ENCODE results near the gene NLRP3. TPM values are rescaled to one million over a fixed set of nuclear protein-coding genes. Genes with fewer than 3 reads are reported as not detected.
"Not testable (repeated sequence)": the region's sequence is repeated elsewhere in the genome, so short reads cannot be mapped to it uniquely, and the experiment has no call there.

Gene NLRP3
- total RNA-seq, 1 donor from 2014 or later = 0.44 TPM

DNA sequence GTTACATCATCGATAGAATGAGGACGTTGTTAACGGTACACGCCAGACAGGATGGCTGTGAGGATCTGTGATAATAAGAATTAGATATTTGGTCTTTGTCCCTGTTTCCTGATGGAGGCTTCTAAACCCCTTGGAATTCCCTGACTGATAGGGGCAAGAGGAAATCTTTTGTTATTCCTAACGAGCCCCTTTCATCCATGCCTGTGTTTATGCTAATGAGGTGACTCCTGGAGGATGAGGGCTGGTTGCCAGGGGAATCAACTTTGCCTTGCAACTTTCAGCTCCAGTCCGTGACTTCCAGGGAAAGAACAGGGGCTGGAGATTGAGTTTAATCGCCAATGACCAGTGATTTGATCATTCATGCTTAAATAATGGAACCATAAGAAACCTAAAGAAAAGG lies 39.3 kb upstream of the NLRP3 start:
- ChIA-PET CTCF (interaction anchor here (1.0 kb wide), 1 partner anchor 13 kb away, joined by 5 read pairs; no protein-coding TSS in a partner anchor), POLR2A (no interaction called here)
- DNase-seq (no peak), ATAC-seq (ENCODE audit: low read depth) (no peak)
- TF ChIP-seq, protein P1, sequence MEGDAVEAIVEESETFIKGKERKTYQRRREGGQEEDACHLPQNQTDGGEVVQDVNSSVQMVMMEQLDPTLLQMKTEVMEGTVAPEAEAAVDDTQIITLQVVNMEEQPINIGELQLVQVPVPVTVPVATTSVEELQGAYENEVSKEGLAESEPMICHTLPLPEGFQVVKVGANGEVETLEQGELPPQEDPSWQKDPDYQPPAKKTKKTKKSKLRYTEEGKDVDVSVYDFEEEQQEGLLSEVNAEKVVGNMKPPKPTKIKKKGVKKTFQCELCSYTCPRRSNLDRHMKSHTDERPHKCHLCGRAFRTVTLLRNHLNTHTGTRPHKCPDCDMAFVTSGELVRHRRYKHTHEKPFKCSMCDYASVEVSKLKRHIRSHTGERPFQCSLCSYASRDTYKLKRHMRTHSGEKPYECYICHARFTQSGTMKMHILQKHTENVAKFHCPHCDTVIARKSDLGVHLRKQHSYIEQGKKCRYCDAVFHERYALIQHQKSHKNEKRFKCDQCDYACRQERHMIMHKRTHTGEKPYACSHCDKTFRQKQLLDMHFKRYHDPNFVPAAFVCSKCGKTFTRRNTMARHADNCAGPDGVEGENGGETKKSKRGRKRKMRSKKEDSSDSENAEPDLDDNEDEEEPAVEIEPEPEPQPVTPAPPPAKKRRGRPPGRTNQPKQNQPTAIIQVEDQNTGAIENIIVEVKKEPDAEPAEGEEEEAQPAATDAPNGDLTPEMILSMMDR (IDR thresholded peaks at IDR 0.05) = no peak
- H3K9me3 Mint-ChIP-seq = no peaks in the 10 kb centered on the region
- H3K27ac Mint-ChIP-seq = no peak overlapping the region
- H3K4me3 Mint-ChIP-seq = no peak overlapping the region
- intact Hi-C loops (cut with micrococcal nuclease) = no loop called here
- peaks cover 10% of the 10 kb centered on the region for H3K27me3 Mint-ChIP-seq
- no peaks in the 10 kb centered on the region for H3K36me3 Mint-ChIP-seq (ENCODE audit: low read depth)
- peaks cover 7% of the 10 kb centered on the region for H3K4me1 Mint-ChIP-seq

DNA sequence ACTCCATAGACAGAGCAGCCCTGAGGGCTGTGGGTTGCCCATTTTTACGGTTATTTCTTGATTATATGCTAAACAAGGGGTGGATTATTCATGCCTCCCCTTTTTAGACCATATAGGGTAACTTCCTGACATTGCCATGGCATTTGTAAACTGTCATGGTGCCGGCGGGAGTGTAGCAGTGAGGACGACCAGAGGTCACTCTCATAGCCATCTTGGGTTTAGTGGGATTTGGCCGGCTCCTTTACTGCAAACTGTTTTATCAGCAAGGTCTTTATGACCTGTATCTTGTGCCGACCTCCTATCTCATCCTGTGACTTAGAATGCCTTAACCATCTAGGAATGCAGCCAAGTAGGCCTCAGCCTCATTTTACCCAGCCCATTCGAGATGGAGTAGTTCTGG lies 38.3 kb upstream of the NLRP3 start:
- intact Hi-C loops (cut with micrococcal nuclease); H3K27ac Mint-ChIP-seq; POLR2A ChIA-PET; DNase-seq; H3K36me3 Mint-ChIP-seq (ENCODE audit: low read depth); H3K9me3 Mint-ChIP-seq; H3K27me3 Mint-ChIP-seq; H3K4me1 Mint-ChIP-seq; H3K4me3 Mint-ChIP-seq; ATAC-seq (ENCODE audit: low read depth): not testable (repeated sequence)
- CTCF ChIA-PET = interaction anchor here (1.0 kb wide), 1 partner anchor 12 kb away, joined by 5 read pairs; no protein-coding TSS in a partner anchor

GRCh38 chr1:247378334-247379073 lies 37.5 kb upstream of the NLRP3 start:
- CTCF ChIA-PET = no interaction called here
- Mint-ChIP-seq H3K27me3 (peaks cover 9% of the 10 kb centered on the region), H3K36me3 (ENCODE audit: low read depth) (no peaks in the 10 kb centered on the region), H3K27ac (no peak overlapping the region), H3K9me3 (no peaks in the 10 kb centered on the region), H3K4me3 (no peak overlapping the region), H3K4me1 (peaks cover 3% of the 10 kb centered on the region)
- POLR2A ChIA-PET = no interaction called here
- TF ChIP-seq, protein P1 (IDR thresholded peaks at IDR 0.05) = no peak
- ATAC-seq (ENCODE audit: low read depth) (no peak), DNase-seq (no peak)
- intact Hi-C loops (cut with micrococcal nuclease) = no loop called here

DNA sequence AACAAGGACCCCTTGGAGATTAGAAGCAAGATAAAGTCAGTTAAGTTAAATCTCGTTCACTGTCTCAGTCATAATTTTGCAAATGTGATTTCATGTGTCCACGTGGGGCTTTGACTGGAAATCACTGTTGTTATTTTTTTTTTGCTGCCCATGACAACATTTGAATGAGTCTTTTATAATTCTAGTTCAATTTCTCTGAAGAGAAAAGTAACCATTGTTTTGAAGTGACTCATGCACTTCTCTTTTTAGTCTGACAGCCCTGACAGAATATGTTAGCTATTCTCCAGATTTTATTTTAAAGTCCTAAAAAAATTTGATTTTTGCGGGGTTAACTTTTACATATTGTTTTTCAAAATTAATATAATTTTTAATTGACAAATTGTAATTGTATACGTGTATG lies 30.7 kb upstream of the NLRP3 start:
- ATAC-seq (ENCODE audit: low read depth) = no peak
- intact Hi-C loops (cut with micrococcal nuclease) = no loop called here
- CTCF ChIA-PET = interaction anchor here (1.0 kb wide), 1 partner anchor 104 kb away, joined by 3 read pairs; no protein-coding TSS in a partner anchor

GRCh38 chr1:247386217-247386616 lies 29.8 kb upstream of the NLRP3 start:
- peaks cover 10% of the 10 kb centered on the region for H3K27me3 Mint-ChIP-seq
- intact Hi-C loops (cut with micrococcal nuclease) = no loop called here
- H3K4me3 Mint-ChIP-seq = no peak overlapping the region
- POLR2A ChIA-PET = no interaction called here
- CTCF ChIA-PET = interaction anchor here (2.4 kb wide), 1 partner anchor 14 kb away, joined by 8 read pairs; no protein-coding TSS in a partner anchor
- ATAC-seq (ENCODE audit: low read depth) (no peak), DNase-seq (no peak)
- H3K4me1 Mint-ChIP-seq = peaks cover 20% of the 10 kb centered on the region
- H3K36me3 Mint-ChIP-seq (ENCODE audit: low read depth) = no peaks in the 10 kb centered on the region
- H3K27ac Mint-ChIP-seq = no peak overlapping the region
- TF ChIP-seq, protein P1 (IDR thresholded peaks at IDR 0.05) = no peak
- no peaks in the 10 kb centered on the region for H3K9me3 Mint-ChIP-seq

More for the DNA sequence above, 30.7 kb upstream of the NLRP3 start:
- H3K4me1 Mint-ChIP-seq = peaks cover 11% of the 10 kb centered on the region
- DNase-seq = no peak
- no peaks in the 10 kb centered on the region for H3K36me3 Mint-ChIP-seq (ENCODE audit: low read depth)
- no peak overlapping the region for H3K4me3 Mint-ChIP-seq
- peaks cover 12% of the 10 kb centered on the region for H3K27me3 Mint-ChIP-seq
- no peaks in the 10 kb centered on the region for H3K9me3 Mint-ChIP-seq
- POLR2A ChIA-PET = interaction anchor here (0.6 kb wide), 1 partner anchor 62 kb away, joined by 3 read pairs; no protein-coding TSS in a partner anchor
- TF ChIP-seq, protein P1 (IDR thresholded peaks at IDR 0.05) = no peak
- no peak overlapping the region for H3K27ac Mint-ChIP-seq

Data from activated B cell treated with CpG ODN at 0.5 μM for 24 hours (primary cell).